Fibroblast of peridontal ligament (primary cell): ENCODE results near the gene TLK2.
A peak's percentile ranks its signal among the peaks of the same experiment; 100 is the strongest.

Experiments used
- DNase-seq: peaks from one replicate; pipeline ENCODE4 v3.0.0-alpha.2; 2010; ENCODE audit errors: extremely low read depth

TLK2 gene

DNA sequence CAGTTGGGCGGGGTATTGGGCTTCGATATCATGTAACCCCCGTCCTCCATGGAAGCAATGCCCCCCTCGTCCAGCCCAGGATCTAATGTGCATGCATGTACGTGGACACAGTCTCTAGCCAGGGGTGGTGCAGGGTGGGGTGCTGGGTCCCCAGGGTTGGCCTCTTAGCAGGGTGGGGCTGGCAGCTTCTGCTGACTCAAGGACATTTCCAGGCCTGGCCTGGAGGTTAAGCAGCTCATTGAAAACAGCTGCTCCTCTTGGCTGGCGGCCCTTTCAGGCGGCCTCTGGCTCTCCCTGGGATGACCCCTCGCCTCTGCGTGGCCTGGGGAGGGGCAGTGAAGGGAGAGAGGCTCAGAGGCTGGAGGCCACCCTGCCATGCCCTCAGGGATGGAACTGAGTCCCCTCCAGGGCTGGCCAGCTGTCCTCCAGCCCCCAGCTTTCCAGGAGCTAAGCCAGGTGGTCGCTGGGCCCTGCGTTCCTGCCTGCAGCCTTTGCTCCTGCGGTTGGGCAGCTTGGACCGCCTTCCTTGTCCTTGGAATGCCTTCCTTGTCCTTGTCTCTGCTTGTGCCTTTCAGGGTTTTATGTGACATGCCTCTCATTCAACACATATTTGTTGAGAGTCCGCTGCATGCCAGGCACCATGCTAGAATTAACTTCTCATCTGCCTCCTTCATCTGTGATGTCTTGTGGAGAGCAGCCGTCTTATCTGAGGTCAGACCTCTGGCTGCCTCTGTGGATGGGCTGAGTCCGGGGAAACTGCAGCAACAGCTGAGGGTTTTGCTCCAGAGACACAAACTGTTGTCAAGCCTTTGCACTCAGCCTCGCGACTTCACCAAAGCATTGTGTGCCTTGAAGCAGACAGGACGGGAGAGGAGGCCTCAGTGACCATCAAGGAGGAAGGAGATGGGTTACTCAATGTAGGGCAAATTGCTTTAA lies 175.5 kb downstream of the TLK2 start:
- peak; percentile 71 for DNase-seq

DNA sequence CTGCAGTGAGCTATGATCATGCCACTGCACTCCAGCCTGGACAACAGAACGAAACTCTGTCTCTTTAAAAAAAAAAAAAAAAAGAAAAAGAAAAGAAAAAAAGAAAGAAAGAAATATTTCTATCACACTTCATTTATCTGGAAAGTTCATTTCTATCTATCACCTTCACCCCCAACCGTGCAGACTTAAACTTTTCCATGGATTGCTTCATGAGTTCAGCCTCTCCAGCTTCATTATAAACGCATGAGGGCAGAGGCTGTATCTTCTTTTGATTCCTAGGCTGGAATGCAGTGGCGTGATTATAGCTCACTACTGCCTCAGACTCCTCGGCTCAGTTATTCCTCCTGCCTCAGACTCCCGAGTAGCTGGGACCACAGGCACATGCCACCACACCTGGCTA lies 177.0 kb downstream of the TLK2 start:
- DNase-seq, result no peak

DNA sequence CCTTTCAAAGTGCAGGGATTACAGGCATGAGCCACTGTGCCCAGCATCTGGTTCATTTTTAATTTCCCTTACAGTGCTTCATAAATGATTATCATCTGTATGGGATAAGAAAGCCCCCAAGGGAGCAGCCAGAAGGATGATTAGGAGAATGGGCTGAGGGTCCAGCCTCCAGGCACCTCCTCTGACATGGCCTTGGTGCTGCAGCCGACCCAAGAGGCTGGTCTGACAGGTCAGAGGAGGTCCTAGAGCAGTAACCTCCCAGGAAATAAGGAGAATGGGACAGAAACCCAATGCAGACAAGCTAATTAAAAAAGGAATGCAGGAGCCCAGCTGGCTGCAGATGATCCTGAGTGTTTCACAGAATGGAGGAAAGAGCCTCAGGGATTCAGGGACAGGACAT lies 177.8 kb downstream of the TLK2 start:
- DNase-seq, result no peak

DNA sequence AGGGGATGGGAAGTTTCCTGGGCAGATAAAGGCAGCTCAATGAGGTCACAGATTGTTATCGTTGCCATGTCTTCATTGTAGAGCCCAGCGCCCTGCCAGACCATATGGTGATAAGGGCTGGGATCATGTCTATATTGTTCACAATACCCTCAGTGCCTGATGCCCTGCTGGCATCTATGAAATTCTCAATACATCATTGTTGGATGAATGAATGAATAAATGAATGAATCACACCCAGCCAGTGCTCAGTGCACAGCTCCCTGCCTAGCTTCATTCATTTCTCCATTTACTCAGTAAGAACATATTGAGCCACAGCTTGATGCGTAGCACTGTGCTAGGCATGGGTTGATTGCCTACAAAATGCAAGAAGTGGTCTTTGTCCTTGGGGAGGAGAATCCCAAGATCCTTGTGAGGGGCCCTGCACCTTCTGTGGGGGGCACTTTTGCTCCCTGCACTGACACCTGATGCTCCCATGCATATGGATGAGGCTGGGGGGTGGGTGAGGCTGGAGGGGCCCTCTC lies 178.6 kb downstream of the TLK2 start:
- DNase-seq, result no peak

DNA sequence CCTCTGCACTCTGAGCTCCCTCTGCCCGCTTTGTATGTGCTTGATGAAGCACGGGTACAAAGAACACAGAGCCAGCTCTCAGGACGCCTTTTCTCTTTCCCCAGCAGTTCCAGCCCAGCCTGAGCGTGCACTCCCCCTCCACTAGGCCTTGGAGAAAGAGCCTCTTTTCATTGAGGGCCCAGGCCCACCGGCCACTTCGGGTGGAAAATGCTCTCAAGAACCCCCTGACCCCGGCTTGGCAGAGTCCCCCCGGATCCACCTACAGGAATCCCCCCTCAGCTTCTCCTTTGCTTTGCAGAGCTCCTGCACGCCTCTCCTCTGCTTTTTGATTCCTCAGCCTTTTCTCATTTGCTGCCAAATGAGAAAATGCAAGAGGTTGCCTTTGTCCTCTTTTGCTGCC lies 179.1 kb downstream of the TLK2 start:
- DNase-seq, result no peak

DNA sequence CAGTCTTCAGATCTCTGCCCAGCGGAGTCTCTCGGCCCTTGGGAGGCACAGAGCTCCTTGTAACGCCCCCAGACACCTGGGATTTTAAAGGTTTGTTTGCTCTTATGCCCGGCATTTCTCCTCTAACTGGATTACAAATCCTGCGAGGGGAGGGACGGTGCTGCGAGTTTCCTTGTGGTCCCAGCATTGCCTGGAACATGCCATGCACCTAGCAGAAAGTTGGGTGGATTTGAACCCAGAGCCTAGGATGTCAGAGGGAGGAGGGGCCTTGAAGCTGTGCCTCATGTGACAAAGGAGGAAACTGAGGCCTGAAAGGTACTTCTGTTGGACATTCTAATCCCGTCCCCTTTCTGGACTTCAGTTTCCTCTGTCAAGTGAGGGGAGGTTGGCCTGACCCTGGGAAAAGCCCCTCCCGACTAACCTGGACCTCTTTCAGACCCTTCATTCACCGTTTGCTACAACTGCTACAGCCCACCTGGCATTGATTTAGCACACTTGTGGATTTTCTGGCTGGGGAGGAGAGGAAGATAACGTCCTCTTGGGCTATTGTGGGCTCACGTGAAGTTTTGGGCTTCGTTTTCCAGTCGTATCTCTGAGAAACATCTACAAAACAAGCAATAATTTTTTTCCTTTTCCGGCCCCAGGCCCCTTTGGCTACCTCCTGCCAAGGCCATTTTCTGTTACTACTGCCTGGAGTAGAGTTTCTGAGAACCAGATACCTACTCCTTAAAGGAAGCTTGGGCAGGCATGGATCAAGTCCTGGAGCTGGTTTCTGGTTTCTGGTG lies 179.7 kb downstream of the TLK2 start:
- DNase-seq, result no peak

DNA sequence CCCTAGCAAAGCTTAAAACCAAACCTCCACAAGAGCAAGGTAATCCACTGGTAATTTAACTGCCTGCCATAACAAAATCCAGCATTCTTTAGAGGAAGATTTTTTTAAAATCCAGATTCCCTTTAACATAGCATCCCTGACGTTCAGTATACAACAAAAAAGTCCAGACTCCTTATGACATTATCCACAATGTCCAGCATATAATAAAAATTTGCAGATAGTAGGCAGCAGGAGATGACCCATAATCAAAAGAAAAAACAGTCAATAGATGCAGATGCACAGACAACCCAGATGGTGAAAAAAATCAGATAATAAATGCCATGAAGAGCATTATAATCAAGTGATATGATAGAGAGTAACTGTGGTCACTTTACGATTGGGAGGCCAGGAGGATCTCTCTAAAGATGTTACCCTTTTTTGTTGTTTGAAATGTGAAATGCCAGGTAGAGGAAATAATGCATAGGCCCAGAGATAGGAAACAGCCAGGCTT lies 182.0 kb downstream of the TLK2 start:
- DNase-seq, result no peak

DNA sequence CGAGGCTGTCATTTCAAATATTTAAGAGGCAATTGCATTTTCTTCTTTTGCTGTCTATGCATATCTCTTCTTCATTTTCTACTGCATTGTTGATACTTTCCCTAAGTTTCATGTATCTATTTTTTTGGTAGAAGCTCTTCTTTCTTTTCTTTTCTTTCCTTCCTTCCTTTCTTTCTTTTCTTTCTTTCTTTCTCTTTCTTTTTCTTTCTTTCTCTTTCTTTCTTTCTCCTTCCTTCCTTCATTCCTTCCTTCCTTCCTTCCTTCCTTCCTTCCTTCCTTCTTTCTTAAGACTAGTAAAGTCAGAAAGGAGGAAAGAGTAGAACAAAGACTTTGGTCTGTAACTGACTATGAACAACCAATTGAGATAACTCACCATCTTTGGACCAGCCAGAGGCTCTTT lies 182.7 kb downstream of the TLK2 start:
- no peak for DNase-seq

DNA sequence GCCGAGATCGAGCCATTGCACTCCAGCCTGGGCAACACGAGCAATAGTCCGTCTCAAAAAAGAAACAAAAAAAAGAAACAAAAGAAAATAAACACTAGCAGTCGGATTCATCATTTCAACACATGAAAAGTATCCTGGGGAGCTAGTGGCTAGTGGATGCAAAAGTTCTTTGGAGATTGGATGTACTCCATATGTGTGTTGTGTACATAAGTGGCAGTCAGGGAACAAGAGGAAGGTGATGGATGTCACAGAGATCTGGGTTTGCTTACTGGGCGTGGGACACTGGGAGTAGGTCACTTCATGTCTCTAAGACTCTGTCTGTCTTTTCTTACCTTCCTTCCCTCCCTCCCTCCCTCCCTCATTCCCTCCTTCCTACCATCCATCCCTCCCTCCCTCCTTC lies 184.2 kb downstream of the TLK2 start:
- DNase-seq, result peak; percentile 37
